ENCODE measurements around the gene POMT1.

The POMT1 gene

GRCh38 chr9:131552030-131552429 lies 49.3 kb downstream of the POMT1 start:
- TF ChIP-seq ARNTL (CRISPR knock-in tag; IDR thresholded peaks at IDR 0.05; ENCODE audit: borderline replicate concordance, low read depth), result no peak
- ATAC-seq, result no peak; the same call in 2 of the 3 replicates

- no peak for ATAC-seq
- no peak for TF ChIP-seq PPARA (CRISPR knock-in tag; IDR thresholded peaks at IDR 0.05; ENCODE audit: borderline replicate concordance)
- TF ChIP-seq ZFP3 (CRISPR knock-in tag; IDR thresholded peaks at IDR 0.05), result no peak
- no peak for TF ChIP-seq ZNF8 (CRISPR knock-in tag; IDR thresholded peaks at IDR 0.05)
- TF ChIP-seq, protein P1, sequence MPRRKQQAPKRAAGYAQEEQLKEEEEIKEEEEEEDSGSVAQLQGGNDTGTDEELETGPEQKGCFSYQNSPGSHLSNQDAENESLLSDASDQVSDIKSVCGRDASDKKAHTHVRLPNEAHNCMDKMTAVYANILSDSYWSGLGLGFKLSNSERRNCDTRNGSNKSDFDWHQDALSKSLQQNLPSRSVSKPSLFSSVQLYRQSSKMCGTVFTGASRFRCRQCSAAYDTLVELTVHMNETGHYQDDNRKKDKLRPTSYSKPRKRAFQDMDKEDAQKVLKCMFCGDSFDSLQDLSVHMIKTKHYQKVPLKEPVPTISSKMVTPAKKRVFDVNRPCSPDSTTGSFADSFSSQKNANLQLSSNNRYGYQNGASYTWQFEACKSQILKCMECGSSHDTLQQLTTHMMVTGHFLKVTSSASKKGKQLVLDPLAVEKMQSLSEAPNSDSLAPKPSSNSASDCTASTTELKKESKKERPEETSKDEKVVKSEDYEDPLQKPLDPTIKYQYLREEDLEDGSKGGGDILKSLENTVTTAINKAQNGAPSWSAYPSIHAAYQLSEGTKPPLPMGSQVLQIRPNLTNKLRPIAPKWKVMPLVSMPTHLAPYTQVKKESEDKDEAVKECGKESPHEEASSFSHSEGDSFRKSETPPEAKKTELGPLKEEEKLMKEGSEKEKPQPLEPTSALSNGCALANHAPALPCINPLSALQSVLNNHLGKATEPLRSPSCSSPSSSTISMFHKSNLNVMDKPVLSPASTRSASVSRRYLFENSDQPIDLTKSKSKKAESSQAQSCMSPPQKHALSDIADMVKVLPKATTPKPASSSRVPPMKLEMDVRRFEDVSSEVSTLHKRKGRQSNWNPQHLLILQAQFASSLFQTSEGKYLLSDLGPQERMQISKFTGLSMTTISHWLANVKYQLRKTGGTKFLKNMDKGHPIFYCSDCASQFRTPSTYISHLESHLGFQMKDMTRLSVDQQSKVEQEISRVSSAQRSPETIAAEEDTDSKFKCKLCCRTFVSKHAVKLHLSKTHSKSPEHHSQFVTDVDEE (CRISPR knock-in tag; IDR thresholded peaks at IDR 0.05), result no peak
- TF ChIP-seq, protein P2, sequence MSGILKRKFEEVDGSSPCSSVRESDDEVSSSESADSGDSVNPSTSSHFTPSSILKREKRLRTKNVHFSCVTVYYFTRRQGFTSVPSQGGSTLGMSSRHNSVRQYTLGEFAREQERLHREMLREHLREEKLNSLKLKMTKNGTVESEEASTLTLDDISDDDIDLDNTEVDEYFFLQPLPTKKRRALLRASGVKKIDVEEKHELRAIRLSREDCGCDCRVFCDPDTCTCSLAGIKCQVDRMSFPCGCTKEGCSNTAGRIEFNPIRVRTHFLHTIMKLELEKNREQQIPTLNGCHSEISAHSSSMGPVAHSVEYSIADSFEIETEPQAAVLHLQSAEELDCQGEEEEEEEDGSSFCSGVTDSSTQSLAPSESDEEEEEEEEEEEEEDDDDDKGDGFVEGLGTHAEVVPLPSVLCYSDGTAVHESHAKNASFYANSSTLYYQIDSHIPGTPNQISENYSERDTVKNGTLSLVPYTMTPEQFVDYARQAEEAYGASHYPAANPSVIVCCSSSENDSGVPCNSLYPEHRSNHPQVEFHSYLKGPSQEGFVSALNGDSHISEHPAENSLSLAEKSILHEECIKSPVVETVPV (CRISPR knock-in tag; IDR thresholded peaks at IDR 0.05), result no peak
- TF ChIP-seq PATZ1 (CRISPR knock-in tag; IDR thresholded peaks at IDR 0.05; ENCODE audit: borderline replicate concordance), result no peak
- TF ChIP-seq RARB (CRISPR knock-in tag; IDR thresholded peaks at IDR 0.05), result no peak
- no peak for TF ChIP-seq TOX (CRISPR knock-in tag; IDR thresholded peaks at IDR 0.05; ENCODE audit: borderline replicate concordance)
- TF ChIP-seq ARNTL (CRISPR knock-in tag; IDR thresholded peaks at IDR 0.05; ENCODE audit: borderline replicate concordance, low read depth), result no peak
- TF ChIP-seq CSDC2 (CRISPR knock-in tag; IDR thresholded peaks at IDR 0.05), result no peak
- TF ChIP-seq, protein P3, sequence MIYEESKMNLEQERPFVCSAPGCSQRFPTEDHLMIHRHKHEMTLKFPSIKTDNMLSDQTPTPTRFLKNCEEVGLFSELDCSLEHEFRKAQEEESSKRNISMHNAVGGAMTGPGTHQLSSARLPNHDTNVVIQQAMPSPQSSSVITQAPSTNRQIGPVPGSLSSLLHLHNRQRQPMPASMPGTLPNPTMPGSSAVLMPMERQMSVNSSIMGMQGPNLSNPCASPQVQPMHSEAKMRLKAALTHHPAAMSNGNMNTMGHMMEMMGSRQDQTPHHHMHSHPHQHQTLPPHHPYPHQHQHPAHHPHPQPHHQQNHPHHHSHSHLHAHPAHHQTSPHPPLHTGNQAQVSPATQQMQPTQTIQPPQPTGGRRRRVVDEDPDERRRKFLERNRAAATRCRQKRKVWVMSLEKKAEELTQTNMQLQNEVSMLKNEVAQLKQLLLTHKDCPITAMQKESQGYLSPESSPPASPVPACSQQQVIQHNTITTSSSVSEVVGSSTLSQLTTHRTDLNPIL (CRISPR knock-in tag; IDR thresholded peaks at IDR 0.05; ENCODE audit: low read depth), result no peak
- TF ChIP-seq ISL1 (CRISPR knock-in tag; IDR thresholded peaks at IDR 0.05), result no peak
- TF ChIP-seq GLIS3 (CRISPR knock-in tag; IDR thresholded peaks at IDR 0.05), result no peak
These were observed 51.5 kb downstream of the POMT1 start for GRCh38 chr9:131554087-131554842.

GRCh38 chr9:131554843-131555351 lies 52.2 kb downstream of the POMT1 start:
- TF ChIP-seq ARNTL (CRISPR knock-in tag; IDR thresholded peaks at IDR 0.05; ENCODE audit: borderline replicate concordance, low read depth), result no peak
- no peak for TF ChIP-seq ZFP30 (CRISPR knock-in tag; IDR thresholded peaks at IDR 0.05)
- TF ChIP-seq PPARA (CRISPR knock-in tag; IDR thresholded peaks at IDR 0.05; ENCODE audit: borderline replicate concordance), result no peak
- peak; percentile 81 for TF ChIP-seq ZFP3 (CRISPR knock-in tag; IDR thresholded peaks at IDR 0.05)
- TF ChIP-seq, protein P1 (CRISPR knock-in tag; IDR thresholded peaks at IDR 0.05), result no peak
- ATAC-seq, result no peak
